Measurements from ENCODE around the gene CDK1.

Gene CDK1

DNA sequence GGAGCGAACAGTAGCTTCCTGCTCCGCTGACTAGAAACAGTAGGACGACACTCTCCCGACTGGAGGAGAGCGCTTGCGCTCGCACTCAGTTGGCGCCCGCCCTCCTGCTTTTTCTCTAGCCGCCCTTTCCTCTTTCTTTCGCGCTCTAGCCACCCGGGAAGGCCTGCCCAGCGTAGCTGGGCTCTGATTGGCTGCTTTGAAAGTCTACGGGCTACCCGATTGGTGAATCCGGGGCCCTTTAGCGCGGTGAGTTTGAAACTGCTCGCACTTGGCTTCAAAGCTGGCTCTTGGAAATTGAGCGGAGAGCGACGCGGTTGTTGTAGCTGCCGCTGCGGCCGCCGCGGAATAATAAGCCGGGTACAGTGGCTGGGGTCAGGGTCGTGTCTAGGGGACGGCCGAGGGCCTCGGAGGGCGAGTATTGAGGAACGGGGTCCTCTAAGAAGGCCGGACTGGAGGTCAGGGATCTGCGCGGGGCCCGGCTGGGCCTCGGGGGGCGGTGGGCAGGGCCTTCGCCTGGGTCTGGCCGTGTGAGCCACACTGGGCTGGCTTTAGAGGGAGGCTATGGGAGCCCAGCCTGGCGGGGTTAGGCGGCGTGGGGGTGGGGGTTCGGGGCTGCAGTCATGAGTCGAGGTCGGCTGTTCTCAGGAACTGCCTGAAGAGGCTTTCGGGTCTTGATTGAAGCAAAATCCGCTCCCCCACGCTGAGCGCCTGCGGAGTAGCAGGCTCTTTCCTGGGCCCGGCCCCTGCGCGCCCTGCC lies at the start of gene CDK1:
TSS of gene CDK1 (plus strand) at position 265 of the 757 bp plus-strand sequence. CDS start 1,688 bp downstream, outside the sequence.
- peak; percentile 62 for DNase-seq

DNA sequence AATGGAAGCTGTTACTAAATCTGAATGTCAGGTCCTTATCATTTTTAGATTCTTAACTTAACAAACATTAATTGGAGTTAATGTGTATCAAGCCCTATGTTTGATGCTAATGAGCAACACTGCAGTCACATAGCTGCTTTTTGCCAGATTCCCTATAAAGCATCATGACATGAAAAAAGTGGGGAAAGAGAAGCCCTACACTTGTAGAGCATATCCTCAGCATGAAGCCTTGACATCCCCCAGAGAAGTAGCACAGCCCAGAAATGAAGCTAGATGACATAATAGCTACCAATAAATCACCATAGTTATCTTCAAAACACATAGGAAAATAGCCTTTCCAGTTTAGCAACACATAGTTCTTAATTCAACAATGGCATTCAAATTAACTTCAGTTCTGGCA lies 49.2 kb upstream of the CDK1 start:
- DNase-seq: no peak

DNA sequence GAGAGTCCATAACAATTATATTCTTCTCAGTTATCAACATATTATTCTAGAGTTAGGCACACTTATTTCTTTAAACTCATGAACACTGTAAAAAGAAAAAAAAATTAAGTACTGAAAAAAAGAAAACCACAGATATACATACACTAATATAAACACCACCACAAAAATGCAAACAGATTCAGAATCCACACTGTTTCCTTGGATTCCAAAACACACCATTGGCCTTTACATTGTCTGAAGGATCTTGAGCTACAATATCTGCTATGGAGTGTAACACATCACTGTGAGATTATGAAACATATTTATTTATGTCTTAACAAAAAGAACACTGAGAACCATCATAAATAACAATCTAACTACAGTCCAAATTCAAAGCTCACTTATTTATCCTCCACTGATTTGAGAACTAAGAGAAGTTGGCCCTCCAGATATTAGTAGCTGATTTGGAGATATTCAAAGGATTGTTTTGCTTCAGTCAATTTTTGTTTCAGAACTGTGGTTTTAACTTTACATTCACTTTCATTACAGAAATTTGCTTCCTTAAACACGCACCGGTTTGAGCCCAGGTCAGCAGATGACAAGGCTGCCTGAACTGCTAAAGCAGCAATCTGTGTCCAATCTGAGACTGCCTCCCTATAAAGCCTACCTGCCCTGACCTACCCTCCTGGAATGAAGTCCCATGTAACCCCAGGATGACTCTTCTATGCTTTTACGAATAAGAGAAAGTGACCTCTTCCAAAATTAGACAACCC lies 47.0 kb upstream of the CDK1 start:
- DNase-seq: no peak

DNA sequence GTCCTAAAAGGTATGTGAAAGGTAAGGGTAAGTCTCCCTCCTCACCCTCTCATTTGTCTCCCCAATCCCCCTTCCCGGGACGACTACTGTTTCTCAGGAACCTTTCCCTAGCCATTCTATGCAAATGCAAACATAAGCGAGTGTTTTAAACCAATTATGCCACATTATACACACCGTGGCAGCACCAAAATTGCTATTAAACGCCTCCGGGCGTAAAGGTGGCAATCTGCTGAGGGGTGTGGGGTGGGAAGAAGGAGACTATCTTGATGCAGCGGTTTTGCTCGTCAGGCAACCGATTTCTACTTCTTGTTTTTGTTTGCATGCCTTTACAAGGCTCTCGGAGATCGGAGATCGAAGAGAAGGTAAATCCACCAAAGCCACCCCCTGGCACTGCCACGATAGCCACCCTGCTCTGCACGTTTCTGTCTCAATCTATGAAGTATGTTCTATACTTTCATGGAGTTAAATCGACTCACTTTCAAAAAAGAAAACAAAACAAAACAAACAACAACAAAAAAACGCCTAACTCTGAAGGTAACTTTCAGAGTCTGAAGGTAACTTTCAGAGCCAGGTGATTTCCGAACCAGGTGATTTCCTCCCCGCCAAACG lies 46.0 kb upstream of the CDK1 start:
- DNase-seq: no peak

DNA sequence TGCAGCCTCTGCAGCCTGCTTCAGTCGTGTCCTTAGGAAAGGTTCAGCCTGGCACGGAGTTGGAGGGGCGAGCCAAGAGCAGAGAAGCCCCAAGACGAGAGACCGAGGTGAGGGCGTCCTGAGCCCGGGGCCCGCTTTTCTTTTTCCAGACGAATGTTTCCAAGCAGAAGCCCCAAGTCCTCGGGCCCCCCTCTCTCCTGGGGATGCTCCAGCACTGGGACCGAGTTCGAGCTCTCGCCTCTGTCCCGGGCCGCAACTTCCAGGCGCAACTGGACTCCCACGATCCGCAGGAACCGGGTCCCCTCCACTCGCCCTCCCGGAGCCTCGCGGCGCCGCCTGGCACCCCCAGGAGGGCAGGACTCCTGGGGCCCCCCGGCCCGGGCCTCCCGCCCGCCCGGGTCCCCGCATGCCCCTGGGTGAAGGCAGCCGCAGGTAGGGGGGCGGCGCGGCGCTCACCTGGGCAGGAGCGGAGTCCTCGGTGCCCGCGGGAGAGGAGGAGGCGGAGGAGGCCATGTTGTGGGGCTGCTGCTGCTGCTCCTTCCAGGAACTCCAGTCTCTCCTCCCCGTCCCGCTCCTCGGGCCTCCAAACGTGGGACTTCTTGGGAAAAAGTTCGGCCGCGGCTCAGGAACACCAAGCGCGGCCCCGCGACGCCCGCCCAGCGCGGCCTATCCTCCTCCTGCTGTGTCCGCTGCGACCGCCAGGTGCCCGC lies 45.3 kb upstream of the CDK1 start:
- no peak for DNase-seq

DNA sequence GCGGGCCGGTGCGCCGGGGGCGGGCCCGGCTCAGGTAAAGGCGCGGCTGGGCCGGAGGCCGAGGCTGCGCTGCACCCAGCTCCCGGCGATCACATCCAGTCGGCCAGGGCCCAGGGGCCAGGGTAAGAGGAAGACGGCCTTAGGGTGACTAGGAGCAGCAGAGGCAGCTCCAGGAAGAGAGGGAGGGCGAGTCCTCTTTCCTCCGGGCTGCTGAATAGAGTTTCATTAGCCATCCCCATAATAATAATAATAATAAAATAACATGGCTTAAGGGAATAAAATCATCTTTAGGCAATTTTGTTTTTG lies 44.8 kb upstream of the CDK1 start:
- DNase-seq: no peak

DNA sequence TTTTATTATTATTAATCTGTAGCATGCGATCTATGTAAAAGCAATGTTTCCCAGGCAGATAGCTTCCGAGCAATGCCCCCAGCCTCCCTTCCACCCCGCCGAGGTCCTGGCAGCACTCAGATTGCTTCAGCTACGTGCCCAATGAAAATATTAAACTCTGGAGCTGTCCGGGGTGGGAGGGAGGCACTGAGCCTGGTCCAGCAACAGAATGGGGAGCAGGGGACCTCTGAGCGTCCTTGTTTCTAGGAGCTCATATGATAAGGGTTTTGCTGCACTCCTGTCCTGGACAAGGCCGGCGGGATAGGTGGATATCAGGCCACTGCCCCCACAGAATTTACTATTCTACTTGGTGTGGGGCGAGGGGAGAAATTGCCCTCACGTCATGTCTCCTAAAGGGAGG lies 44.5 kb upstream of the CDK1 start:
- DNase-seq: no peak

DNA sequence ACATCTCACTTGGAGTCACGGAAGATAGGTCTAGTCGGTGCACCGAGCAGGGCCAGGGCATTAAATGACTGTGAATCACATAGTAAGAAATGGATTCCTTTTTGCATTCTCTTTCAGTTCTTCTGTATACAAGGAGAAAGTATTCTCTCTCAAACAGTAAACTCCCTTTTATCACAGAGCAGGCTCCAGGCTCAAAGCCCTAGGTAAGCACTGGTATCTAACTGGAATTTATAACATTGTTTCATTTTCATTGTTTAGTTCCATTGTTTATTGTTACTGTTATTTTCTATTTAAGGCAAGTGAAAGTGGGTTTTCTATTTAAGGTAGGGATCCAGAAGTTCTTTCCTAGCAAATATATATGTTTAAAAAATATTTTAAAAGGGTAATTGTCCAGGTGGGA lies 44.1 kb upstream of the CDK1 start:
- DNase-seq: no peak

DNA sequence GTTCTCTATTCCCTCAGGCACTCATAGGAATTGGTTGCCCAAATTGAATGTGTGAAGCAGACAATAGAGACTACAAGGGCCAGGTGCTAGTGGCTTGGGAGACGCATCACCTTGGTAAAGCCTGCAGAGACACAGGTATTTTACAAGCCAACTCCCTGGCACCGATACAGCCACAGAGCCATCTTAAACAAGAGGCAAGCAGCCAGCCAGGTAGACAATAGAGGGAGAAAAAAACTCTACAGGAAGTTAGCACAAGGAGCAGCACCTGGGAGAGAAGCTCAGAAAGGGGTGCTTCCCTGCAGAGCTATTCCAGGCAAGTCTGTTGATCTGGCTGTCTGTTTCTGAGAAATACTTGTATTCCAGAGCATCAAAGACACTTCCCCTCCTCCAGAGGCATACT lies 43.0 kb upstream of the CDK1 start:
- no peak for DNase-seq

DNA sequence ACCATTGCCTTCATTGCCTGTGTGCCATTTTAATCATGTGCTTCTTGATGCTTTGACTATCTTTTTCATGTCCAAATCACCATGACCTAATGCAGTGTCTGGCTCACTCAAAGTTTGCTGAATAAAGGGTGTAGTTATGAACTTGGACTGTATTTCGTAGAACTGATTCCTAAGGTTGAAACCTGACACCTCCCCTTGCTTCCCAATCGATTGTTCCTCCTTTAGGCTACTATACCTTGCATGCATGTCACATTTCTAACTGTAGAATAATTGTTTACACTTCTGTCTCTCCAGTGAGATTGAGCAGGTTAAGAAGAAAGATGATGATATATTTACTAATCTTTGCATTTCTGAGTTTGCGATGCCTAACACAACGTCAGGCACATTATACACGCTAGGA lies 41.0 kb upstream of the CDK1 start:
- no peak for DNase-seq

DNA sequence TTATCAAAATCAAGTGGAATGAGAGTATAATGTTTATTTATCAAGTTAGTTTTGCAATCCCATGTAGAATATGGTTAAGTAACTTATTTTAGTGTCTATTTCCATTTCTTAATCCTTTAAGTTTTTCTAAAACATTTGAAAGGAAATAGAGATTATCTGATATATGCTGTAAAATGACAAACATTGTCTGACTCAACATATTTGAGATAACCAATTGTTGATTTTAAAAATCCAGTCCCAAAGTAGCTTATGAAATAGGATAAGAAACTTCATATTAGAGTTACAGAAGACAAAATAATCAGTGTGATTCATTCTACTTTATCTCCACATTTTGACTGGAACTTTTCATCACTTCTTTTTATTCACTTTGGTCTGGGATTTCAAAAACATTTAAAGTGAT lies 38.7 kb upstream of the CDK1 start:
- DNase-seq: no peak

DNA sequence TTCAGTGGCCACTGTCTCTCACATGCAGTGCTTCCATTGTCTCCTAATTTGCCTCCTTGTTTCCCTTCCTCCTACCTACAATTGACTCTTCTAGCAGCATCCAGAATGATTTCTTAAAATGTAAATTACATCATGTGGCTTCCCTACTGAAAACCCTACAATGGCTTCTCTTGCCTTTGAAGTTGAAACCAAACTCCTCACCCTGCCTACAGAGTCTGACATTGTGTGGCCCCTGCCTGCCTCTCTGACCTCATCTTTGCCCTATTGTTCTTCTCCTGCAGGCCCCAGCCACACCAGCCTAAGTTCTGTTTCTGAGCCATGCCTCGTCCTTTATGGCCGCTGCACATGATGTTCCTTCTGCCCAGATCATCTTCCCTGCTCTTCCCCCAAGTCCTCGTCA lies 35.8 kb upstream of the CDK1 start:
- DNase-seq: no peak

DNA sequence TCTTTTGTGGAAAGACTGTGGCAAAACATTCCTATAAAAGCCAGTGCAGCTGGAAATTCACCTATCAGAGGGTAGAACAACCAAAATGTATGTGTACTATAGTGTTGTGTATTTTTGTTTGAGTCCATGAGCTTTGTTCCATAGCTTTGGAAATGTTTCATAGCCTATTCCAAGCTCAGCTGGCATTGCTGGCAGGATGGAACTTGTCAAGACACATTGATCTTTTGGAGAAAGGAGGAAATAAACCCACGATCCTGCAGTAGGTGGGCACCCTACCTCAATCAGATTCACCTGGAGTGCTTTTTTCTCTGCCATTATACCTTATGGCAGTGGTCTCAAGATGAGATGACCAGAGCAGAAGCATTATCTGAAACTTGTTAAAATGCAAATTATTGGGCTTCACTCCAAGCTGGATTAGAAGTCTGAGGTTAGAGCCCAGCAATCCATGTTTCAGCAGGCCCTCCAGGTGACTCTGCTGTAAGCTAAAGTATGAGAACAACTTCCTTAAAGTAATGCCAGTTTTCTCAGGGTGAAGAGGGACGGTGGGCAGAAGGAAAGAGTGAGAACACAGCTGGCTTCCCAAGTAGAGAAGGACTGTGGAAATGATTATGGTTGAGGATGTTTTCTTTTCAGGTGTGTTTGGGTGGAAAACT lies 30.3 kb upstream of the CDK1 start:
- no peak for DNase-seq

DNA sequence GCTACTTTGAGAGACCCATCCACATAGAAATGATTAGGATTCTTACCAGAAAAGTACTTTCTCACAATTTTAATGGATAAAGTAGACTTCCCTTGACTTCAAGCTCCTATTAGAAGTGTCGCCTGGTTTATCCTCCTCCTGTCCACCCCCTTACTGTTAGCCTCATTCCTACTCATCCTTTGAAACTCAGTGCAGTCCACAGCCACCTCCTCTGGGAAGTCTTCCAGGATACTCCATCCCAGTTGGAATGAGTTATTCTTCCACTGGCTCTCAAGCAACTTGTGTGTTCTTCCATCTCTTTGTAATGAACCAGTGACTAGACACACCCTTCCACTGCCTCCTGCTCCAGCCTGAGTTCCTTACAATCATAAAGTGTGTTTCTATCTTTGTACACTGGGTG lies 25.1 kb upstream of the CDK1 start:
- DNase-seq: no peak

DNA sequence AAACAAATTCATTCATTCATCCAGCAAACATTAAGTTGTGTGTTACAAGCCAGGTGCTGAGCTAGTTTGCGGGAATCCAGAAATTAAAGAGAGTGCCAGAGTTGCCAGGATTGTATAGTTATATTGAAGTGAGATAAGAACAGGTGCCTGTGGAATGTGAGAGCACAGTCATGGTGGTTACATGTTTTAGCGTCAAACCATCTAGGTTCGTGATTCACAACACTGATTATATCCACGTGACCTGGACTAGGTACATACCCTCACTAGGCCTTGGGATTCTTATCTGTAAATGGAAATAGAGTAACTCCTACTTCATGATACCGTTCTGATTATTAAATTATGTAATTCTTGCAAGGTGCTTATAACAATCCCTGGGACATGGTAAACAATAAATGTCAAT lies 24.5 kb upstream of the CDK1 start:
- no peak for DNase-seq

DNA sequence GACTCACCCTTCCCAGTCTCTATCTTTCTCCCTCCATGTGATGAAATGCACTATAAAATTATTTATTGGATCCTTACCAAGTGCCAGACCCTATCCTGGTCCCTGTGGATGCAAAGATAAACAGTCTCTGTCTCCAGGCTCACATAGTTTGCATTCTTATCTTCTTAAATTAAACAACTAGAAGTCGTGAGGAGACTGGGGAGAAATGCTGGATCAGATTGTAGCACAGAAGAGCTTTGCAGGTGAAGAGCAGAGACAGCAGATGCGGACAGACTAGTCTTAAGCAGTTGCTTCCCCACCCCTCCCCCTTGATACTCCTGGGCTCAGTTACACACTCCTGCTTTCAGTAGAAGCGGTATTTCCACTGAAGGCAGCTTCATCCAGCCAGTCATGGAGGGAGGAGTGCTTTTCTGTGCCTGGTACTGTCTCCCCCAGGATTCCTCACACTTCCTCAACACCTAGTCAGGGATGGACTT lies 20.8 kb upstream of the CDK1 start:
- DNase-seq: no peak

DNA sequence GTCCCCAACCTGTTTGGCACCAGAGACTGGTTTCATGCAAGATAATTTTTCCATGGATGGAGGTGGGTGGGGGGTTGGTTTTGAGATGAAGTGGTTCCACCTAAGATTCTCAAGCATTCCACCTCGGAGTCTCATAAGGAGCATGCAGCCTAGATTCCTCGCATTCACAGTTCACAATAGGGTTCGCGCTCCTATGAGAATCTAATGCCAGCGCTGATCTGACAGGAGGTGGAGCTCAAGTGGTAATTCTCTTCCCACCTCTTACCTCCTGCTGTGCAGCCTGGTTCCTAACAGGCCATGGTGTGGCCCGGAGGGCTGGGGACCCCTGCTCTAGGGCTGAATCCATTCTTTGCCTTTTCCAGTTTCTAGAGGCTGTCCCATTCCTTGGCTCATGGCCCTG lies 19.1 kb upstream of the CDK1 start:
- DNase-seq: no peak

DNA sequence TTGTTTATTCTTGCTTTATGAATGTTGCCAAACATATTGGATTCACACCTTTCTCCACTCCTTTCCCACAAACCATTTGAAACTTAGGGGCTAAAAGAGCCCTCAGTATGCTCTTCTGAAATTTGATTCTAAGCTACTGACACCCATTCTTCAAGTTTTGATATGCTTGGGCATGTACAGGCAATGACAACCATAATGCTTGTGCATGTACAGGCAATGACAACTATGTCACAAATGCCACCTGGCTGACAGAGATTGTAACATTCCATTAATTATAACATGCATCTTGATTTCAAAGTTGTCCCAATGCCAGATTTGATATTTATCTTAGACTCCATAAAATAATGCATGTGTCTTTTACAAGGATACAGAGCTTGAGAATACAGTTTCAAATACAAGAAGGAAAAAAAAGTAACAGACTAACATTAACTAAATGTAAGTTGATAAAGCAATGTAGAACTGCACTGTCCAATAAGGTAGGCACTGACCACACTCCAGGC lies 17.5 kb upstream of the CDK1 start:
- DNase-seq: no peak

DNA sequence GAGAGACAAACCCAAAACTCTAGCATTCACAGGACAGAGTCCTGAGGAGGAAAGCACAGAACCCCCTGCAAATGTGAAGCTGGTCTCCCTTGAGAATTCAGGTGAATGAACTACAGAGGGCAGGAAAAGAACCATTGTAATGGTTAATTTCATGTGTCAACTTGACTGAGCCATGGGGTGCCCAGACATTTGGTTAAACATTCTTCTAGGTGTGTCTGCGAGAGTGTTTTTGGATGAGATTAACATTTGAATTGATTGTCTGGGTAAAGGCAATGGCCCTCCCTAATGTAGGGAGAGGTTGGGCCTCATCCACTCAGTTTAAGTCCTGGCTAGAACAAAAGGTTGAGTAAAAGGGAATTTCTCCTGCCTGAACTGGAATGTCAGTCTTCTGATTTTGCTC lies 15.7 kb upstream of the CDK1 start:
- DNase-seq: no peak

DNA sequence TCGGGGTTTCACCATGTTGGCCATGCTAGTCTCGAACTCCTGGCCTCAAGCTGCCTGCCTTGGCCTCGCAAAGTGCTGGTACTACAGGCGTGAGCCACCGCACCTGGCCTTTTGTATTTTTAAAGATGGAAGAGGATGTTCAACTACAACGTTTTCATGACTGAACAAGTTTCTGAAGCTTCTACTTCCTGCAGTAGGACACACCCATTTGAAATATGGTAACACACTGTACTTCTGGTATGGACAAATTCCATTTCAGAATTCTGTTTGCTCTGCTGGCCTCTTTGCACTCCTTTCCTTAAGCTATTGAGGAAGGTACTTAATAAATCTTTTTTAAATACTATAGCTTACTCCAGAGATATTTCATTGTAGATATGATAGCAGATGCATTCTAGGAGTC lies 10.9 kb upstream of the CDK1 start:
- DNase-seq: no peak

DNA sequence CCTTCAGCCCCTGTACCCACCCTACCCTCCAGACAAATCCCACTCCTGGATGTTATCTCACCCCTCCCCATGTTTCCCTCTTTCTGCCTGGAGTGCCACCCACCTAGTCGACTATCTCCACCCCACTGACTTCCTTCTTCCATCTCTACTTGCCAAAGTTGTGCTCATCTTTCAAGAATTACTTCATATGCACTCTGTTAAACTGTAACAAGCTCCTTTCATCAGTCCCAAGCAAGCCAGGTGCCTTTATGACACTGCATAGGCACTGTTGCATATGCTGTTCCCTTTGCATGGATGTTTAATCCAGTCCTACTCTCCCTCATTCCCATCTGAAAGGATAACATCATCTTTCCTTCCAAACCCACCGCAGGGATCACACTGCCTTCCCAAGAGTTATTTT lies 8.9 kb upstream of the CDK1 start:
- no peak for DNase-seq

DNA sequence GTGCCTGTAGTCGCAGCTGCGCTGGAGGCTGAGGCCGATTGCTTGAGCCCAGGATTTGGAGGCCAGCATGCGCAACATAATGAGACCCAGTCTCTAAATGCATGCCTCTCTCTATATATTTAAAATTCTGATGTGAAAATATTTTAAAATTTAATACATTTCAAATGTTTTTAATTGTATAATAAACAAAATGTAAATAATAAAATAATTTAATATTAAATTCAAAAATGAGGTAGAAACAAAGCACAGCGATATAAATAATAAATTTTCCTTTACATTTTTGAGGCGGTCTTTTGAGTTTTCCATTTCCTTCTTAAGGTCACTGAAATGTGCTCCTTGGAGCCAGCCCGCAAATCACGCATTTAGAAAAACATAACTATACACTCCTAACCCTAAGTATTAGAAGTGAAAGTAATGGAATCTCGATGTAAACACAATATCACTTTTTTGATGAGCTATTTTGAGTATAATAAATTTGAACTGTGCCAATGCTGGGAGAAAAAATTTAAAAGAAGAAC lies 523 bp upstream of the CDK1 start:
- DNase-seq: no peak

Measured in cortex of kidney (tissue), 1 donor.